GM18511 (cell line): ENCODE results near the gene ZNF311.
A peak's percentile ranks its signal among the peaks of the same experiment; 100 is the strongest.

Experiments
- ATAC-seq: cut with Tn5 transposase; IDR thresholded peaks from one replicate; pipeline ENCODE4 v1.9.1; 2021; ENCODE audit warnings: mild to moderate bottlenecking, moderate library complexity; ENCODE audit not compliant: unreplicated experiment

The ZNF311 gene

GRCh38 chr6:29005183-29005885 lies at the start of gene ZNF311:
ZNF311 (minus strand) TSS chr6:29005315; CDS start chr6:29003954, 1,361 bp downstream.
- no peak for ATAC-seq

DNA sequence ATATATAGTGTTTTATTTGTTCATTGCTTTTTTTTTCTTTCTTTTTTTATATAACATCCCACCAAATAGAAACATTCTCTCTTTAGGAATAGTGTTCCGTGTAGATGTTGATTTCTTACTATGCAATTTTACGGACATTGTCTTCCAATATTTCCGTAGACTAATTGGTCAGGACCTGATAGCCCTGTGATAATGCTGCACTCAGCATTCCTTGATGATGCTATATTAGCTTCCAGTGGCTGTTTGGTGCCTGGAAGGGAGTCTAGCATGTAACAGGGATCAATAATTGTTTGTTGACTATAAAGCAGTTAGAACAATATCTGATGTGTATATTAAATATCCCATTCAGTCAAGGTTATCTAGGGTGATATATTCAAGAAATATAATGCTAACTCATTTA lies 46.6 kb upstream of the ZNF311 start:
- ATAC-seq, result no peak

- ATAC-seq, result no peak
These were observed 40.0 kb upstream of the ZNF311 start, which contains the start of gene OR2W1 for GRCh38 chr6:29045075-29045474. OR2W1 (minus strand) TSS chr6:29045175; CDS start chr6:29045175, 0 bp downstream.

GRCh38 chr6:29035951-29036350 lies 30.8 kb upstream of the ZNF311 start:
- no peak for ATAC-seq

DNA sequence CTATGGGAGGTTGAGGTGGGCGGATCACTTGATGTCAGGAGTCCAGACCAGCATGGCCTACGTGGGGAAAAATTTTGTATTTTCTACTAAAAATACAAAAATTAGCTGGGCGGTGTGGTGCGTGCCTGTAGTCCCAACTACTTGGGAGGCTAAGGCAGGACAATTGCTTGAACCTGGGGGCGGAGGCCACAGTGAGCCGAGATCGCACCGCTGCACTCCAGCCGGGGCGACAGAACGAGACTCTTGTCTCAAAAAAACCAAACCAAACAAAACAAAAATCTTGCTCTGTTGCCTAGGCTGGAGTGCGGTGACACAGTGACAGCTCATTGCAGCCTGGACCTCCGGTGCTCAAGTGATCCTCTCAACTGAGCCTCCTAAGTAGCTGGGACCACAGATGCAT lies 23.7 kb upstream of the ZNF311 start:
- no peak for ATAC-seq

GRCh38 chr6:29025927-29026585 lies 20.9 kb upstream of the ZNF311 start:
- ATAC-seq, result no peak

DNA sequence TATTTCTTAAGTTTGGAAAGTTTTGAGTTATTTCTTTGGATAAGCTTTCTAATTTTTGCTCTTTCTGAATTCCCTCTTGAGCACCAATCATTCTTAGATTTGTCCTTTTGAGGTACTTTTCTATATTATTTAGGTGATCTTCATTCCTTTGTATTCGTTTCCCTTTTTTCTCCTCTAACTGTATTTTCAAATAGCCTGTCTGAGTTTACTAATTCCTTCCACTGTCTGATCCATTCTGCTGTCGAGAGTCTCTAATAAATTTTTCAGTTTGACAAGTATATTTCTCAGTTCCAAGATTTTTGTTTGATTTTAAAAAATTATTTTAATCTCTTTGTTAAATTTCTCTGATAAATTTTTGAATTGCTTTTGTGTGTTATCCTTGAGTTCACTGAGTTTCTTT lies 16.3 kb upstream of the ZNF311 start:
- no peak for ATAC-seq

DNA sequence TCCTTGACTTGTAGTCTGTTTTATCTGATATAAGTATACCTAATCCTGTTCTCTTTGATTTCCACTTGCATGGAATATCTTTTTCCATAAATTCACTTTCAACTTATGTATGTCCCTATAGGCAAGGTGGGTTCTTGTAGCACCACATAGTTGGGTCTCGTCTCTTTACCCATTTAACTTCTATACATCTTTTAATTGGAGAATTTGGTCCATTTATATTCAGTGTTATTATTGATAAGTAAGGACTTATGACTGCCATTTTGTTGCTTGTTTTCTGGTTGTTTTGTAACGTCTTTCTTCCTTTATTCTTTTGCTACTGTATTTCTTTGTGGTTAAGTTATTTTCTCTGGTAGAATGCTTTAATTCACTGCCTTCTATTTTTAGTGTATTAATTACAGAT lies 14.5 kb upstream of the ZNF311 start:
- no peak for ATAC-seq

- ATAC-seq, result no peak
These were observed 12.3 kb upstream of the ZNF311 start for GRCh38 chr6:29017428-29017802.

DNA sequence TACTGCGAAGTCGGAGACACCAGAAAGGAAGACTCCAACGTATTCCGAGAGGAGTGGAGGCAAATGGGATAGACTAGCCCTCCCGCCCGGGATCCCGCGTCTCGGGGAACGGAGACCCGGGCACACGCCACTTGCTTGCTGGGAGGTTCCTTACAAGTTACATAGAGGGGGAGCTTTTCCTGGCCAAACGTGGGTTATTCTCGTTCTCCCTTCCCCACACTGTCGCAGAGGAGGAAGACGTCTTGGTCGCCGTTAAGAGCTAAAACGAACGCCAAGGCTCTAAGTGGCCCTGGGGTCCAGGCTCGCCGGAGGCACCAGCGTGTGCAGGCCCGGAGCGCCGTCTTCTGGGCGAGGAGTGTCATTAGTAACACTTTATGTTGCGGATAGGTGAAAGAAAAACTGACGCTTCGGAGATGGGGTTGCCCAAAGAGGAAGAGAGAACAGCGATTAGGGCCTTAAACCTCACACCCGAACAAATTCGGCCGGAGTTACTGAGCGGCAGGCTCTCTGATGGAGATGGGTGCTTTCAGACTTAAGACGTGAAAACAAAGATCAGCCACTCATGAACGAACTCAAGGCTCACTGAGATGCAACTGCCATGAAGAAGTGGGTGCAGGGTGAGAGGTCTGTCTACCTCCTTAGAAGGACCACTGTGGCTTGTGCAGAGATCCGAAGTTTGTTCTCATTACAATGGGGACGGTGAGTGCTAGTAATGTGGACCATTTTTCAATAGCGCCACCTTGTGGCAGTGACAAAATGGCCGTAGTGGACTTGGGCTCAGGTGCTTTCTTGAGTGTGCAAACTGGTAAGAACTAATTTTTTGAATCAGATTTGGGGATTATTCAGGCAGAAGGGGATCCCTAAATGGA lies 11.7 kb upstream of the ZNF311 start:
- peak; percentile 86 for ATAC-seq

DNA sequence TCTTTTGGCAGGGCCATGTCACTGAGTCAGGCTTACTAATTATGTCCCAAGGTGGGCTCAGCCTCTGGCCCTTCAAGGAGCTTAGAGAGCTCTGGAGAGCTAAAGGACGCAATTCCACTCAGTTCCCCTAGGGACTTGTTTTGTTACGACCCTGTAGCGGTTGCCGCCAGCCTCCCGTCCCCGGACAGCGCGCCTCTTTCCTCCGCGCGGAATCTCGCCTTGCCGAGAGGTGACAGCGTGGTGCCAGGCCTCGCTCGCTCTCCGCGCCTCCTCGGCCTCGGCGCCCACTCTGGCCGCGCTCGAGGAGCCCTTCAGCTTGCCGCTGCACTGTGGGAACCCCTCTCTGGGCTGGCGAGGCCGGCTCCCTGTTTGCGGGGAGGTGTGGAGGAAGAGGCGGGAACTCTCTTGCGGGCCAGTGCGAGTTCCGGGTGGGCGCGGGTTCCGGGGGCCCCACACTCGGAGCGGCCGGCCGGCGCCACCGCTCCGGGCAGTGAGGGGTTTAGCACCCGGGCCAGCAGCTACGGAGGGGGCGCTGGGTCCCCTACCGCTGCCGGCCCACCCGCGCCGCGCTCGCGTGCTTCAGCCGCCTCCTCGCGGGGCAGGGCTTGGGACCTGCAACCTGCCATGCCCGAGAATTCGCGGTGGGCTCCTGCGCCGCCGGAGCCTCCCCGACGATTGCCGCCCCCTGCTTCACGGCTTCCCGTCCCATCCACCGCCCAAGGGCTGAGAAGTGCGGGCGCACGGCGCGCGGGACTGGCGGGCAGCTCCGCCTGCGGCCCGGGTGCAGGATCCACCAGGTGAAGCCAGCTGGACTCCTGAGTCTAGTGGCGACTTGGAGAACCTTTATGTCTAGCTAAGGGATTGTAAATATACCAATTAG lies 9.9 kb upstream of the ZNF311 start:
- ATAC-seq, result no peak

DNA sequence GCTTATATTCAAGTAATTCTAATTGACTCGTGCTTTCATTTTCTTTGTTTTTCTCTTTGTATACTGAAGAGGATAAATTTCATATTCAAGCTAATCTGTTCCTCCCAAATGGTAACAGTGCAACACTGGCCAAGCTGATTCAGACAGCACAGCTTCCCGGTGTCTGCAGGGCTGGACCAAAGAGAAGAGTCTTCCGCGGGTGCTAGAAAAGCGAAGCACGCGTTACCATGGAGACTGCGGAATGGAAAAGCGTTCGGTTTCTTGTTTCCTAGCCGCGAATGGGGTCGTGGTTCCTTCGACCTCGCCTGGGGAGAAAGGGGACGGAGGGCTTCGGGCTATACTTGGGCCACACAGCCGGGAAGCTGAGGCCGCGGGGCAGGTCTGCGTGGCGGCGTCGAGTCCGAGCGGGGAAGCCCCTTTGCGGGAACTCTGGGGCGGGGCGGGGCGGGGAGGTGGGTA lies 6.2 kb upstream of the ZNF311 start:
- ATAC-seq, result no peak

GRCh38 chr6:29009358-29009757 lies 4.2 kb upstream of the ZNF311 start:
- no peak for ATAC-seq

DNA sequence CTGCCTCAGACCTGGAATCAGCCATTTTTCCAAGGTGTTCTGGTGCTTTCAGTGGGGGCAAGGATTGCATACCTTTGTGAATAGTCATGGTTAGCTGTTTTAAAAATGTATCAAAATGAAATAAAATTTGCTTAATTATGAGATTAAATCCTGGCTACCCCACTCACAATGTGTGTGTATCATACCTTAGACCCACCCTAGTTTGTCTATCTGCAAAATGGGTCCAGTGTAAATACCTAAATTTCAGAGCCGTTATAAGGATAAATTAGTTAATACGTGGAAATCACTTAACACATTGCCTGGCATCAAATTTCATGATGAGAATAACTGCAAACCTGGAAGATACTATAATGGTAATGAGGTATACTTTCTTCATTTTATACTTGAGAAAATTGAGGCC lies 3.0 kb upstream of the ZNF311 start:
- ATAC-seq, result no peak

DNA sequence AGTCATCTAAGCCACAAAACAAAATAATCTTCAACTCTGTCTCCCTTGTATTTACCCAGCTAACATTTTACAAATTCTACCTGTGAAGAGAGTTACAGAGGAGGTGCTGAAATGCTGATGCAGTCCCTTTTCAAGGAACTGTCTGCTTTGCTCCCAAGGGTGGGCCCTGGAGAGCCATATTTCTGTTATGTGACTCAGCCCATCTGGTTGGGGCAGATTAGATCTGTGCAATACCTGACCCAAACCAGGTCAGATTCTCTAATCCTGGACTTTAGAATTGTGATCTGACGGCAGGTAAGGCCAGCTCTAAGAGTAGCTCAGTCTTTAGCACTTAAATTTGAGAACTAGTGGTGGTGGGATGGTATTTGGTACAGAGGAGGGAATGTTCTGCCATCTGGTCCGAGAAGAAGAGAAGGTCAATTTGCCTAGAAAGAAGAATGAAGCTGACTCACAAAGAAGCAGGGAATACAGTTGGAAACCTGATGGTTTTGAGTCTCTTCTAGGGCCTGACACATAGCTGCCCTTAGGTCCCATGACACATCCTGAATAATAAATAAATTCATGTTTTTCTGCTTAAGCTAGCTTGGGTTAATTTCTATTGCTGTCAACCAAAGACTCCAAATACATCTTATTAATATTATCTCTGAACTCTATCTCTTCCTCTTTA lies 8.1 kb downstream of the ZNF311 start:
- no peak for ATAC-seq

GRCh38 chr6:28995093-28995650 lies 9.9 kb downstream of the ZNF311 start:
- ATAC-seq, result no peak

GRCh38 chr6:28988536-28989311 lies 16.4 kb downstream of the ZNF311 start:
- peak; percentile 55 for ATAC-seq

DNA sequence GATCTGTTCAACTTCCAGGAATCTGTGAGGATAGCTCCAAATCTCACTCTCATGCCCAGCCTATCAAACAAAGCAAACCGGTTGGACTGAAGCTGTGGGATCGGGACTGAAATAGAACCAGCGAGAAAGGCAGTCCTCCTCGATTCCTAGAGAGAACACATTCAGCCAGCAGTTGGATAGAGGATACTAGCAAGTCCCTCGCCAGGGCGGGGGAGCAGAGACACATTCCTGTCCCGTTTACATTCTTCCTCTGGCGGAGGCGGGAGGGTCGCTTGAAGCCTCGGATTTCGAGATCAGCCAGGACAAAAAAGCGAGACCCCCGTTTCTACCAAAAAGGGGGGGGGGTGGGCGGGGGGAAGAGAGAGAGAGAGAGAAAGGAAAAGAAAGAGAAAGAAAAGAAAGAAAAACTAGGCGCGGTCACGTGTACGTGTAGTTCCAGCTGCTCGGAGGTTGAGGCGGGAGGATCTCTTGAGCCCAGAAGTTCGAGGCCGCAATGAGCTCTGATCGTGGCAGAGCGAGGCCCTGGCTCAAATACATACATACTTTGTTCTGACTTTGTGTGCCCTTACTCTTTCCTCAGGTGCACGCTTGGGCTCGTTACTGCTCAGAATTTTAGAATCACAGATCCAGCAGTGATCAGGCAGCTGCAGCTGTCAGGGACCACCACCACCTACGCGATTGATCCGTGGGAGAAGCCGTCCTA lies 19.5 kb downstream of the ZNF311 start:
- no peak for ATAC-seq
